H9 (cell line): ENCODE data around the gene ADAMTS17. TPM values are rescaled to one million over a fixed set of nuclear protein-coding genes. Genes with fewer than 3 reads are reported as not detected.

Experiments used
- DNase-seq: peaks from one replicate; pipeline ENCODE4 v3.0.0-alpha.2; 2017
- H2AFZ ChIP-seq: one replicate; pipeline ENCODE4 v1.6.1; 2013; ENCODE audit warnings: mild to moderate bottlenecking, low read length, control low read depth, moderate library complexity
- H2AK5ac ChIP-seq: 2 replicates; pipeline ENCODE4 v1.6.1; 2013; ENCODE audit warnings: low read length, control low read depth, mixed read lengths; ENCODE audit not compliant: insufficient read length
- H2BK120ac ChIP-seq: one replicate; pipeline ENCODE4 v1.6.1; 2013; ENCODE audit warnings: low read depth, mild to moderate bottlenecking, low read length, control low read depth, inconsistent platforms; ENCODE audit not compliant: poor library complexity, severe bottlenecking
- H2BK12ac ChIP-seq: 2 replicates; pipeline ENCODE4 v1.6.1; 2013; ENCODE audit warnings: low read length, control low read depth, mixed read lengths, low read depth; ENCODE audit not compliant: insufficient read length
- H2BK15ac ChIP-seq: 2 replicates; pipeline ENCODE4 v1.6.1; 2013; ENCODE audit warnings: low read depth, low read length, control low read depth
- H2BK20ac ChIP-seq: one replicate; pipeline ENCODE4 v1.6.1; 2013; ENCODE audit warnings: low read depth, mild to moderate bottlenecking, low read length, control low read depth, inconsistent platforms; ENCODE audit not compliant: poor library complexity, severe bottlenecking
- H2BK5ac ChIP-seq: 2 replicates; pipeline ENCODE4 v1.6.1; 2013; ENCODE audit warnings: low read length, control low read depth, mixed read lengths; ENCODE audit not compliant: insufficient read length
- H3K14ac ChIP-seq: 2 replicates; pipeline ENCODE4 v1.6.1; 2013; ENCODE audit warnings: low read length, control low read depth; ENCODE audit not compliant: insufficient read depth
- H3K18ac ChIP-seq: 2 replicates; pipeline ENCODE4 v1.6.1; 2013; ENCODE audit warnings: low read depth, mild to moderate bottlenecking, mixed read lengths, low read length, control low read depth; ENCODE audit not compliant: insufficient read length
- H3K23ac ChIP-seq: 2 replicates; pipeline ENCODE4 v1.6.1; 2013; ENCODE audit warnings: low read length, control low read depth, mixed read lengths, low read depth; ENCODE audit not compliant: insufficient read length
- H3K23me2 ChIP-seq: 2 replicates; pipeline ENCODE4 v1.6.1; 2013; ENCODE audit warnings: low read depth, mild to moderate bottlenecking, mixed read lengths, low read length, control low read depth; ENCODE audit not compliant: insufficient read length, poor library complexity, severe bottlenecking
- H3K27ac ChIP-seq: 2 replicates; pipeline ENCODE4 v1.5.1; 2013; ENCODE audit warnings: low read length, control low read depth, mixed read lengths, low read depth; ENCODE audit not compliant: insufficient read length
- H3K27me3 ChIP-seq: 2 replicates; pipeline ENCODE4 v1.6.1; 2013; ENCODE audit warnings: low read length, control low read depth, inconsistent platforms; ENCODE audit not compliant: insufficient read depth
- H3K4ac ChIP-seq: 2 replicates; pipeline ENCODE4 v1.6.1; 2013; ENCODE audit warnings: low read depth, mild to moderate bottlenecking, control low read depth, inconsistent platforms, low read length, moderate library complexity
- H3K4me1 ChIP-seq: 2 replicates; pipeline ENCODE4 v1.6.1; 2013; ENCODE audit warnings: low read length, control low read depth, inconsistent platforms; ENCODE audit not compliant: insufficient read depth
- H3K4me2 ChIP-seq: 2 replicates; pipeline ENCODE4 v1.6.1; 2013; ENCODE audit warnings: low read length, control low read depth, mixed read lengths; ENCODE audit not compliant: insufficient read length, insufficient read depth
- H3K56ac ChIP-seq: 2 replicates; pipeline ENCODE4 v1.6.1; 2013; ENCODE audit warnings: low read depth, mild to moderate bottlenecking, mixed read lengths, low read length, control low read depth; ENCODE audit not compliant: insufficient read length
- H3K79me1 ChIP-seq: 2 replicates; pipeline ENCODE4 v1.6.1; 2013; ENCODE audit warnings: low read depth, mild to moderate bottlenecking, moderate library complexity, low read length, control low read depth, inconsistent platforms; ENCODE audit not compliant: insufficient read depth, poor library complexity, severe bottlenecking
- H3K79me2 ChIP-seq: 2 replicates; pipeline ENCODE4 v1.6.1; 2013; ENCODE audit warnings: low read length, control low read depth, inconsistent platforms; ENCODE audit not compliant: insufficient read depth
- H3K9ac ChIP-seq: 2 replicates; pipeline ENCODE4 v1.6.1; 2013; ENCODE audit warnings: low read length, control low read depth, mixed read lengths; ENCODE audit not compliant: insufficient read length; ENCODE audit errors: extremely low read depth
- H3K9me3 ChIP-seq: one replicate; pipeline ENCODE4 v1.6.1; 2013; ENCODE audit warnings: low read depth, low read length, inconsistent platforms; ENCODE audit not compliant: control insufficient read depth
- H3T11ph ChIP-seq: one replicate; pipeline ENCODE4 v1.6.1; 2013; ENCODE audit warnings: mild to moderate bottlenecking, low read length, control low read depth, inconsistent platforms
- H4K20me1 ChIP-seq: one replicate; pipeline ENCODE4 v1.6.1; 2013; ENCODE audit not compliant: control insufficient read depth, insufficient read length, insufficient read depth
- H4K5ac ChIP-seq: 2 replicates; pipeline ENCODE4 v1.6.1; 2013; ENCODE audit warnings: low read depth, mild to moderate bottlenecking, mixed read lengths, low read length, control low read depth; ENCODE audit not compliant: insufficient read length
- H4K8ac ChIP-seq: replicated peaks from 2 replicates; pipeline ENCODE4 v1.6.1; 2013; ENCODE audit warnings: low read length, control low read depth, mixed read lengths, low read depth; ENCODE audit not compliant: insufficient read length
- H4K91ac ChIP-seq: 2 replicates; pipeline ENCODE4 v1.6.1; 2013; ENCODE audit warnings: low read depth, mild to moderate bottlenecking, moderate library complexity, mixed read lengths, low read length, control low read depth; ENCODE audit not compliant: insufficient read length
- H3K27ac Mint-ChIP-seq, 3 experiments: 2 replicates in 2 of 3; 3 replicates in 1 of 3; pipeline ENCODE4 v1.8.0; 2020 to 2021; ENCODE audit warnings: mixed read lengths in 3 of 3, mild to moderate bottlenecking in 1 of 3, moderate library complexity in 1 of 3
- H3K27me3 Mint-ChIP-seq: 2 replicates; pipeline ENCODE4 v1.8.0; 2021; ENCODE audit warnings: low read depth, mild to moderate bottlenecking, moderate library complexity, mixed read lengths
- H3K36me3 Mint-ChIP-seq, 3 experiments: 2 replicates in 2 of 3; 3 replicates in 1 of 3; pipeline ENCODE4 v1.8.0; 2020 to 2021; ENCODE audit warnings: low read depth in 3 of 3, mixed read lengths in 3 of 3; ENCODE audit not compliant: insufficient read depth in 1 of 3
- H3K4me1 Mint-ChIP-seq, 2 experiments: 2 replicates each; pipeline ENCODE4 v1.8.0; 2020; ENCODE audit warnings: mixed read lengths in 2 of 2
- H3K4me3 Mint-ChIP-seq, 2 experiments: 2 replicates in 1 of 2; 3 replicates in 1 of 2; pipeline ENCODE4 v1.8.0; 2020 to 2021; ENCODE audit warnings: mild to moderate bottlenecking in 2 of 2, mixed read lengths in 2 of 2, moderate library complexity in 1 of 2
- H3K9me3 Mint-ChIP-seq, 2 experiments: 2 replicates in 1 of 2; 3 replicates in 1 of 2; pipeline ENCODE4 v1.8.0; 2020; ENCODE audit warnings: mild to moderate bottlenecking in 2 of 2, mixed read lengths in 2 of 2, moderate library complexity in 1 of 2
- CTCF ChIP-seq: fragments of 200-600 bp; sonication (generic); conservative IDR thresholded peaks from 3 replicates; pipeline ENCODE4 v1.8.0; 2021; ENCODE audit warnings: antibody characterized with exemption, mild to moderate bottlenecking
- WGBS: extraction: QIAGEN DNeasy Blood & Tissue Kit; methylation state at CpG from one replicate; pipeline ENCODE4 v1.1.7; 2013; ENCODE audit warnings: missing lambda C conversion rate, low lambda C conversion rate, mixed read lengths; ENCODE audit not compliant: insufficient read length; ENCODE audit errors: extremely low coverage; 5-methylcytosine and 5-hydroxymethylcytosine counted together
- total RNA-seq: library from RNA; stranded (reverse); gene quantifications from 2 replicates; pipeline ENCODE4 v1.2.1, GENCODE V29; 2021

The ADAMTS17 gene
- total RNA-seq, 1 experiment from 2014 or later, result 2.9 TPM

- no peak overlapping the region for H3T11ph ChIP-seq
- H3K4me1 ChIP-seq, result no peaks in the 10 kb centered on the region
- no peak overlapping the region for H2BK120ac ChIP-seq
- H3K18ac ChIP-seq, result no peak overlapping the region
- H3K4me2 ChIP-seq, result no peak overlapping the region
- DNase-seq, result no peak
- no peaks in the 10 kb centered on the region for H3K9me3 ChIP-seq
- no peaks in the 10 kb centered on the region for H4K20me1 ChIP-seq
- H3K4ac ChIP-seq, result no peak overlapping the region
- no peaks in the 10 kb centered on the region for H3K27me3 ChIP-seq
- H3K27ac ChIP-seq, result no peak overlapping the region
- H2BK15ac ChIP-seq, result no peak overlapping the region
- no peak overlapping the region for H3K9ac ChIP-seq
- no peak overlapping the region for H2BK12ac ChIP-seq
- no peak overlapping the region for H2AFZ ChIP-seq
- H4K8ac ChIP-seq, result no peak overlapping the region
- Mint-ChIP-seq H3K9me3 (no peaks in the 10 kb centered on the region), H3K4me1 (no peaks in the 10 kb centered on the region), H3K27me3 (no peaks in the 10 kb centered on the region; the same call in 1 of the 2 replicates), H3K36me3 (no peaks in the 10 kb centered on the region), H3K4me3 (no peak overlapping the region), H3K27ac (no peak overlapping the region)
- H2BK20ac ChIP-seq, result no peak overlapping the region
- no peak for TF ChIP-seq CTCF
- no peaks in the 10 kb centered on the region for H3K79me2 ChIP-seq
- no peaks in the 10 kb centered on the region for H3K79me1 ChIP-seq
- H2AK5ac ChIP-seq, result no peak overlapping the region
- H4K91ac ChIP-seq, result no peak overlapping the region
- H3K56ac ChIP-seq, result no peak overlapping the region
- H3K23me2 ChIP-seq, result no peaks in the 10 kb centered on the region
- H3K14ac ChIP-seq, result no peak overlapping the region
- no peak overlapping the region for H3K23ac ChIP-seq
- no peak overlapping the region for H4K5ac ChIP-seq
- no peak overlapping the region for H2BK5ac ChIP-seq
- no CpG with 5 or more reads among the region's 1 CpG for WGBS
These were observed 266.5 kb downstream of the ADAMTS17 start for GRCh38 chr15:100075229-100075628.
